Neural cell (in vitro differentiated cells): ENCODE results near the gene CHP2. TPM values are rescaled to one million over a fixed set of nuclear protein-coding genes. Genes with fewer than 3 reads are reported as not detected.

Source experiments
- H2AFZ ChIP-seq: fragments of 200-600, 300-800 bp; sonication (generic), shearing (Covaris generic); 2 replicates; pipeline ENCODE4 v1.6.0; 2014; ENCODE audit warnings: low read depth, mild to moderate bottlenecking, antibody characterized with exemption, low read length, moderate library complexity
- H3F3A ChIP-seq: fragments of 200-600 bp; shearing (Covaris generic); 2 replicates; pipeline ENCODE4 v1.6.1; 2016; ENCODE audit warnings: mild to moderate bottlenecking, moderate library complexity, mixed read lengths, antibody characterized with exemption, low read length; ENCODE audit not compliant: insufficient read depth, poor library complexity, severe bottlenecking
- H3K27ac ChIP-seq: fragments of 200-600, 300-800 bp; sonication (generic), shearing (Covaris generic); 2 replicates; pipeline ENCODE4 v1.5.1; 2014; ENCODE audit warnings: mild to moderate bottlenecking, low read length, moderate library complexity
- H3K27me3 ChIP-seq: fragments of 300-800, 200-600 bp; sonication (generic), shearing (Covaris generic); 2 replicates; pipeline ENCODE4 v1.6.0; 2014; ENCODE audit warnings: mild to moderate bottlenecking, low read depth, low read length, moderate library complexity; ENCODE audit not compliant: insufficient read depth
- H3K36me3 ChIP-seq: fragments of 300-800, 200-600 bp; sonication (generic), shearing (Covaris generic); 2 replicates; pipeline ENCODE4 v1.5.1; 2014; ENCODE audit warnings: mild to moderate bottlenecking, antibody characterized with exemption, low read length, moderate library complexity; ENCODE audit not compliant: insufficient read depth
- H3K4me2 ChIP-seq: fragments of 300-800, 200-600 bp; sonication (generic), shearing (Covaris generic); 2 replicates; pipeline ENCODE4 v1.6.0; 2014; ENCODE audit warnings: mild to moderate bottlenecking, low read length
- H3K4me3 ChIP-seq: fragments of 300-800, 200-600 bp; sonication (generic), shearing (Covaris generic); 2 replicates; pipeline ENCODE4 v1.5.1; 2014; ENCODE audit warnings: mild to moderate bottlenecking, low read length, moderate library complexity
- H3K79me2 ChIP-seq: fragments of 200-600 bp; shearing (Covaris generic); replicated peaks from 2 replicates; pipeline ENCODE4 v1.6.0; 2014; ENCODE audit warnings: mild to moderate bottlenecking, low read length, moderate library complexity; ENCODE audit not compliant: insufficient read depth
- H3K9ac ChIP-seq: fragments of 300-800, 200-600 bp; sonication (generic), shearing (Covaris generic); 2 replicates; pipeline ENCODE4 v1.6.1; 2016; ENCODE audit warnings: mild to moderate bottlenecking, low read length, mixed read lengths
- H3K9me2 ChIP-seq: fragments of 200-600 bp; shearing (Covaris generic); 2 replicates; pipeline ENCODE4 v1.6.1; 2016; ENCODE audit warnings: mild to moderate bottlenecking, low read length, mixed read lengths; ENCODE audit not compliant: insufficient read depth
- H3K9me3 ChIP-seq: fragments of 200-600, 300-800 bp; sonication (generic), shearing (Covaris generic); 2 replicates; pipeline ENCODE4 v1.6.1; 2016; ENCODE audit warnings: mild to moderate bottlenecking, mixed run types, low read length, moderate library complexity, mixed read lengths
- H4K20me1 ChIP-seq: fragments of 200-600 bp; shearing (Covaris generic); 2 replicates; pipeline ENCODE4 v1.6.1; 2016; ENCODE audit warnings: mild to moderate bottlenecking, mixed run types; ENCODE audit not compliant: insufficient read depth
- CTCF ChIP-seq: fragments of 450-650 bp; IDR thresholded peaks from 2 replicates; pipeline ENCODE4 v1.5.1; 2014; ENCODE audit warnings: antibody characterized with exemption, mild to moderate bottlenecking, moderate library complexity; ENCODE audit not compliant: poor library complexity, severe bottlenecking
- EP300 ChIP-seq: fragments of 450-650 bp; conservative IDR thresholded peaks from 2 replicates; pipeline ENCODE4 v1.6.1; 2014; ENCODE audit warnings: antibody characterized with exemption, mild to moderate bottlenecking, moderate library complexity; ENCODE audit not compliant: poor library complexity, severe bottlenecking
- EZH2 ChIP-seq: fragments of 200-600, 300-800 bp; shearing (Covaris generic), sonication (generic); IDR thresholded peaks from 2 replicates; pipeline ENCODE4 v1.6.1; 2014; ENCODE audit warnings: antibody characterized with exemption, low read length, borderline replicate concordance, mild to moderate bottlenecking; ENCODE audit not compliant: insufficient read depth, poor library complexity, severe bottlenecking
- MXI1 ChIP-seq: fragments of 450-650 bp; conservative IDR thresholded peaks from 2 replicates; pipeline ENCODE4 v1.6.1; 2014; ENCODE audit warnings: antibody characterized with exemption, mild to moderate bottlenecking; ENCODE audit not compliant: poor library complexity, severe bottlenecking
- POLR2AphosphoS5 ChIP-seq: IDR thresholded peaks from 2 replicates; pipeline ENCODE4 v1.6.1; 2012
- RAD21 ChIP-seq: fragments of 450-650 bp; conservative IDR thresholded peaks from 2 replicates; pipeline ENCODE4 v1.6.1; 2014; ENCODE audit warnings: antibody characterized with exemption, mild to moderate bottlenecking, moderate library complexity
- SMC3 ChIP-seq: fragments of 450-650 bp; conservative IDR thresholded peaks from 2 replicates; pipeline ENCODE4 v1.6.1; 2014; ENCODE audit warnings: antibody characterized with exemption, mild to moderate bottlenecking, moderate library complexity; ENCODE audit not compliant: poor library complexity
- TAF1 ChIP-seq: IDR thresholded peaks from 2 replicates; pipeline ENCODE4 v1.6.1; 2012; ENCODE audit warnings: low read depth
- polyA plus RNA-seq: library from polyadenylated mRNA; depleted of rRNA; stranded (reverse); fragments of >200 nt; gene quantifications from 2 replicates; pipeline ENCODE4 v1.2.3, GENCODE V29; 2014
- TF ChIP-seq, protein P1 (sequence below): IDR thresholded peaks from 2 replicates; pipeline ENCODE4 v1.6.1; 2012; ENCODE audit warnings: borderline replicate concordance

The CHP2 gene
- polyA plus RNA-seq, 1 donor from 2014 or later, result not detected

DNA sequence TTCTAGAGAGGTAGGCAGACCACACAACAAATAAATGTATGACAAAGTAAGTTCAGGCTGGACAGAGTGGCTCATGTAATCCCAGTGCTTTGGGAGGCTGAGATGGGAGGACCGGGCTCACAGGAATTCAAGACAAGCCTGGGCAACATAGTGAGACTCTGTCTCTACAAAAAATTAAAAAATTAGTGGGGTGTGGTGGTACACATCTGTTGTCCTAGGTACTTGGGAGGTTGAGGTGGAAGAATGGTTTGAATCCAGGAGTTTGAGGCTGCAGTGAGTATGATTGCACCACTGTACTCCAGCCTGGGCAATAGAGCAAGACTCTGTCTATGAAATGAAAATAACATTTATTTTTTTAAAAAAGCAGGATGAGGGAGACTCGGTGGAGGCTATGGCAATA, 18.5 kb downstream of the CHP2 start:
- Histone ChIP-seq H3K27ac (no peak overlapping the region), H4K20me1 (no peaks in the 10 kb centered on the region), H3K4me3 (no peak overlapping the region), H3K9me2 (no peaks in the 10 kb centered on the region), H3K36me3 (no peaks in the 10 kb centered on the region), H3K9me3 (no peaks in the 10 kb centered on the region), H3K27me3 (no peaks in the 10 kb centered on the region), H3F3A (no peaks in the 10 kb centered on the region), H2AFZ (no peak overlapping the region), H3K9ac (no peak overlapping the region), H3K4me2 (no peak overlapping the region), H3K79me2 (no peaks in the 10 kb centered on the region)
- no peak for TF ChIP-seq TAF1

- no peak overlapping the region for H3K4me2 ChIP-seq
- H3F3A ChIP-seq, result no peaks in the 10 kb centered on the region
- no peak overlapping the region for H3K4me3 ChIP-seq
- H3K9ac ChIP-seq, result no peak overlapping the region
- TF ChIP-seq EZH2 (no peak), SMC3 (no peak), CTCF (no peak), EP300 (no peak), TAF1 (no peak), POLR2AphosphoS5 (no peak), MXI1 (no peak), RAD21 (no peak)
- TF ChIP-seq, protein P1, sequence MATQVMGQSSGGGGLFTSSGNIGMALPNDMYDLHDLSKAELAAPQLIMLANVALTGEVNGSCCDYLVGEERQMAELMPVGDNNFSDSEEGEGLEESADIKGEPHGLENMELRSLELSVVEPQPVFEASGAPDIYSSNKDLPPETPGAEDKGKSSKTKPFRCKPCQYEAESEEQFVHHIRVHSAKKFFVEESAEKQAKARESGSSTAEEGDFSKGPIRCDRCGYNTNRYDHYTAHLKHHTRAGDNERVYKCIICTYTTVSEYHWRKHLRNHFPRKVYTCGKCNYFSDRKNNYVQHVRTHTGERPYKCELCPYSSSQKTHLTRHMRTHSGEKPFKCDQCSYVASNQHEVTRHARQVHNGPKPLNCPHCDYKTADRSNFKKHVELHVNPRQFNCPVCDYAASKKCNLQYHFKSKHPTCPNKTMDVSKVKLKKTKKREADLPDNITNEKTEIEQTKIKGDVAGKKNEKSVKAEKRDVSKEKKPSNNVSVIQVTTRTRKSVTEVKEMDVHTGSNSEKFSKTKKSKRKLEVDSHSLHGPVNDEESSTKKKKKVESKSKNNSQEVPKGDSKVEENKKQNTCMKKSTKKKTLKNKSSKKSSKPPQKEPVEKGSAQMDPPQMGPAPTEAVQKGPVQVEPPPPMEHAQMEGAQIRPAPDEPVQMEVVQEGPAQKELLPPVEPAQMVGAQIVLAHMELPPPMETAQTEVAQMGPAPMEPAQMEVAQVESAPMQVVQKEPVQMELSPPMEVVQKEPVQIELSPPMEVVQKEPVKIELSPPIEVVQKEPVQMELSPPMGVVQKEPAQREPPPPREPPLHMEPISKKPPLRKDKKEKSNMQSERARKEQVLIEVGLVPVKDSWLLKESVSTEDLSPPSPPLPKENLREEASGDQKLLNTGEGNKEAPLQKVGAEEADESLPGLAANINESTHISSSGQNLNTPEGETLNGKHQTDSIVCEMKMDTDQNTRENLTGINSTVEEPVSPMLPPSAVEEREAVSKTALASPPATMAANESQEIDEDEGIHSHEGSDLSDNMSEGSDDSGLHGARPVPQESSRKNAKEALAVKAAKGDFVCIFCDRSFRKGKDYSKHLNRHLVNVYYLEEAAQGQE, result no peak
- H3K79me2 ChIP-seq, result no peaks in the 10 kb centered on the region
- no peak overlapping the region for H3K27ac ChIP-seq
- no peaks in the 10 kb centered on the region for H3K36me3 ChIP-seq
- no peaks in the 10 kb centered on the region for H4K20me1 ChIP-seq
- H2AFZ ChIP-seq, result no peak overlapping the region
- no peaks in the 10 kb centered on the region for H3K27me3 ChIP-seq
- no peaks in the 10 kb centered on the region for H3K9me3 ChIP-seq
- no peaks in the 10 kb centered on the region for H3K9me2 ChIP-seq
Measured at GRCh38 chr16:23781176-23781575, 26.4 kb downstream of the CHP2 start.
